ENCODE results near the gene TRIM58.

- TF ChIP-seq CTCF (IDR thresholded peaks at IDR 0.05) (no peak), EP300 (IDR thresholded peaks at IDR 0.05) (no peak)
Observed at GRCh38 chr1:247913786-247914185, 56.8 kb downstream of the TRIM58 start.

Measured in esophagus muscularis mucosa (tissue), 3 donors.